SIG-M5 treated with dmso at 0.1 percent for 504 hours (cell line): Measurements from ENCODE around the gene NDUFAF8.
A peak's percentile ranks its signal among the peaks of the same experiment; 100 is the strongest.

ENCODE experiments used
- DNase-seq: peaks from one replicate; lab custom pipeline; 2025; ENCODE audit not compliant: unreplicated experiment; lab: John Stamatoyannopoulos, UW

NDUFAF8 gene

GRCh38 chr17:81237591-81238489, 1.3 kb upstream of the NDUFAF8 start:
- DNase-seq, result peak; percentile 34

GRCh38 chr17:81238490-81238814, 666 bp upstream of the NDUFAF8 start:
- DNase-seq, result no peak

- no peak for DNase-seq
These were observed 817 bp downstream of the NDUFAF8 start for GRCh38 chr17:81239714-81240555.

- no peak for DNase-seq
These were observed 1.6 kb downstream of the NDUFAF8 start for GRCh38 chr17:81240761-81241160.

GRCh38 chr17:81241203-81241602, 2.1 kb downstream of the NDUFAF8 start:
- DNase-seq, result no peak

GRCh38 chr17:81241648-81242420, 2.7 kb downstream of the NDUFAF8 start:
- DNase-seq, result peak; percentile 28

GRCh38 chr17:81242421-81243332, 3.6 kb downstream of the NDUFAF8 start:
- DNase-seq, result no peak

- DNase-seq, result no peak
These were observed 4.2 kb downstream of the NDUFAF8 start for GRCh38 chr17:81243333-81243664.

GRCh38 chr17:81244358-81245023, 5.4 kb downstream of the NDUFAF8 start:
- DNase-seq, result no peak

- no peak for DNase-seq
These were observed 6.0 kb downstream of the NDUFAF8 start for GRCh38 chr17:81245024-81245664.

GRCh38 chr17:81245665-81246342, 6.7 kb downstream of the NDUFAF8 start:
- no peak for DNase-seq

- DNase-seq, result no peak
These were observed 7.2 kb downstream of the NDUFAF8 start for GRCh38 chr17:81246343-81246670.

- DNase-seq, result no peak
These were observed 7.7 kb downstream of the NDUFAF8 start for GRCh38 chr17:81246679-81247338.

- no peak for DNase-seq
These were observed 8.3 kb downstream of the NDUFAF8 start for GRCh38 chr17:81247339-81247990.

- no peak for DNase-seq
These were observed 9.5 kb downstream of the NDUFAF8 start for GRCh38 chr17:81248649-81249048.

- DNase-seq, result no peak
These were observed 10.3 kb downstream of the NDUFAF8 start for GRCh38 chr17:81249223-81250040.
